Right ventricle myocardium superior (tissue), 1 donor: ENCODE measurements around the gene OPA3. TPM values are rescaled to one million over a fixed set of nuclear protein-coding genes. Genes with fewer than 3 reads are reported as not detected.
"Not testable (repeated sequence)": the region's sequence is repeated elsewhere in the genome, so short reads cannot be mapped to it uniquely, and the experiment has no call there.

Experiments
- ATAC-seq: fragments of 200-7000 bp; cut with Tn5 transposase; one replicate; pipeline ENCODE4 v1.9.1; 2020; ENCODE audit warnings: mild to moderate bottlenecking; ENCODE audit not compliant: poor library complexity
- DNase-seq: peaks from one replicate; pipeline ENCODE4 v3.0.0-alpha.2; 2020
- intact Hi-C: fragments of 100-400 bp; cut with DNase I; formaldehyde crosslinking; loops from one replicate; pipeline ENCODE4 v1.11.2; 2022
- long read RNA-seq: library from polyadenylated mRNA; unstranded; transcript quantifications from one replicate; pipeline ENCODE4 v2.0.0, GENCODE V29; 2021
- total RNA-seq: library from RNA; stranded (reverse); fragmentation: NEBNext Ultra II Directional; extraction: Animal tissue kit (Norgen Biotek cat#: 25700); gene quantifications from one replicate; pipeline ENCODE4 v1.2.1, GENCODE V29; 2021
- donor health status: DM: no; HTN: yes; CAD: no; lungs with severe emphysema.

Gene OPA3
- 22.8 TPM for total RNA-seq
- long read RNA-seq, full-length matches to known transcripts: 11 of 25 reads
- long read RNA-seq, partial matches to known transcripts: 0 of 25 reads
- long read RNA-seq, other reads (novel, unspliced or antisense): 14 of 25 reads

GRCh38 chr19:45584332-45585157 is at the start of gene OPA3:
Gene OPA3, minus strand, starts transcription at chr19:45584802. Its CDS starts 38 bp downstream, at chr19:45584764.
- DNase-seq (peak; percentile 100), ATAC-seq (peak; percentile 95)
- intact Hi-C loops: no loop called here

- ATAC-seq (peak; percentile 94), DNase-seq (peak; percentile 80)
- intact Hi-C loops: no loop called here
These were observed 48.0 kb upstream of the OPA3 start for GRCh38 chr19:45632468-45633196.

DNA sequence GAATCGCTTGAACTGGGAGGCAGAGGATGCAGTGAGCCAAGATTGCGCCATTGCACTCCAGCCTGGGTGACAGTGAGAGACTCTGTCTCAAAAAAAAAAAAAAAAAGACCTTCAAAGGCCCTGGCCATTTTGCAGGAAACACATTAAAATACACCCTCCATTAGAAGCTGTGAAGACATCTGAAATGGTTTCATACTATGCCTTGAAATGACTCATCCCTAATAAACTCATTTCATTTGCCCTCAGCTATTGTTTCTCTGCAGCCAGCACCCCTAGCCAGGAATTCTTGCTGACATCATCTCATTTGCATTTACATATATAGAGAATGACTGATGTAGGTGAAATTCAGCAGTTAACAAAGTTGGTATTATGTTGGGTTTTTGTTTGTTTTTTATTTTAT is 45.9 kb upstream of the OPA3 start:
- no peak for ATAC-seq
- intact Hi-C loops: no loop called here
- no peak for DNase-seq

DNA sequence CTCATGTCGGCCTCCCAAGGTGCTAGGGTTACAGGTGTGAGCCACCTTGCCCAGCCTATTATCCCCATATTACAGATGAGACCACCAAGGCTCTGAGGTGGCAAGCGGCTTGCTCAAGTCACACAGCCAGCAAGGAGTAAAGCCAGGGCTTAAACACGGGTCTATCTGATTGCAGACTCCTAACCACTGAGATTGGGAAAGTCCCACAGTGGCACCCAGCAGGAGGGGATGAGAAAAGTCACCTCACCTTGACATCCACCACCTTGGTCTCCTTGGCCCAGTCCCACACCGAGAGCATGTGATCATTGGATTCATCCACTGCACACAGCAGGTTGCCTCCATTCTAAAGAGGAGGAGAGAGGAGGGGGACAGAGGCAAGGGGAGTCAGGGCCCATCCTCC is 45.1 kb upstream of the OPA3 start:
- no peak for ATAC-seq
- intact Hi-C loops: no loop called here
- DNase-seq: no peak

DNA sequence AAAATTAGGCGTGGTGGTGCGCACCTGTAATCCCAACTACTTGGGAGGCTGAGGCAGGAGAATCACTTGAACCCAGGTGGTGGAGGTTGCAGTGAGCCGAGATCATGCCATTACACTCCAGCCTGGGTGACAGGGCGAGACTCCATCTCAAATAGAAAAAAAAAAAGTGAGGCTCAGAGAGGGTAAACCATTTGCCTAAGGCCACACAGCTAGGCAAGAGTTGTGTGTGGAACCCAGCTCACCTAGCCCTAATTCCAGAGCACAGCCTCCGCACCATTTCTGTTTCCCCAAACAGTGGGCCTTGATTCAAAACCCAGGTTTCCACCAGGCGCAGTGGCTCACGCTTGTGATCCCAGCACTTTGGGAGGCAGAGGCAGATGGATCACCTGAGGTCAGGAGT is 43.6 kb upstream of the OPA3 start:
- ATAC-seq, DNase-seq, intact Hi-C loops: not testable (repeated sequence)

GRCh38 chr19:45623984-45624383 is 39.4 kb upstream of the OPA3 start:
- ATAC-seq: no peak
- DNase-seq: no peak
- intact Hi-C loops: no loop called here

GRCh38 chr19:45621976-45622503 is 37.4 kb upstream of the OPA3 start:
- DNase-seq (no peak), ATAC-seq (no peak)
- intact Hi-C loops: no loop called here

- intact Hi-C loops: no loop called here
- DNase-seq (no peak), ATAC-seq (no peak)
These were observed 36.8 kb upstream of the OPA3 start for GRCh38 chr19:45621389-45621788.

DNA sequence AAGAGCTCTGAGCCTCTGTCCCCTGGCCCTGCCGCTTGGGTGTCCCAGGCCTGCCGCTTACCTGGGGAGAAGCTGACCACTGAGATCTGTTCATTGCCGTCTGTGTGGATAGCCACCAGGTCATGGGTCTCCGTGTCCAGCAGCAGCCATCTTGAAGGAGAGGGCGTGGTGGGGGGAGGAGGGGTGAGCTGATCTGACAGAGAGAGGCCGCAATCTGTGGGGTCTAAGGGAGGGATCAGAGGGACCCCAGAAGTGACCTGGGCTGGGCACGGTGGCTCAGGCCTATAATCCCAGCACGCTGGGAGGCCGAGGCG is 32.1 kb upstream of the OPA3 start:
- intact Hi-C loops: no loop called here
- DNase-seq (no peak), ATAC-seq (no peak)

GRCh38 chr19:45615795-45616703 is 31.4 kb upstream of the OPA3 start:
- ATAC-seq (peak; percentile 88), DNase-seq (peak; percentile 85)
- intact Hi-C loops: no loop called here

DNA sequence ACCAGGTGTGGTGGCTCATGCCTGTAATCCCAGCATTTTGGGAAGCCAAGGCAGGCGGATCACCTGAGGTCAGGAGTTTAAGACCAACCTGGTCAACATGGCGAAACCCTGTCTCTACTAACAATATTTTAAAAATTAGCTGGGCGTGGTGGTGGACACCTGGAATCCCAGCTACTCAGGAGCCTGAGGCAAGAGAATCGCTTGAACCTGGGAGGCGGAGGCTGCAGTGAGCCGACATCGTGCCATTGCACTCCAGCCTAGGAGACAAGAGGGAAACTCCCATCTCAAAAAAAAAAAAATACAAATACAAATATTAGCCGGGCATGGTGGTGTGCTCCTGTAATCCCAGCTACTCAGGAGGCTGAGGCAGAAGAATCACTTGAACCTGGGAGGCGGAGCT is 30.5 kb upstream of the OPA3 start:
- ATAC-seq, intact Hi-C loops, DNase-seq: not testable (repeated sequence)

- DNase-seq (no peak), ATAC-seq (peak; percentile 19)
- intact Hi-C loops: no loop called here
These were observed 29.5 kb upstream of the OPA3 start for GRCh38 chr19:45613926-45614725.

DNA sequence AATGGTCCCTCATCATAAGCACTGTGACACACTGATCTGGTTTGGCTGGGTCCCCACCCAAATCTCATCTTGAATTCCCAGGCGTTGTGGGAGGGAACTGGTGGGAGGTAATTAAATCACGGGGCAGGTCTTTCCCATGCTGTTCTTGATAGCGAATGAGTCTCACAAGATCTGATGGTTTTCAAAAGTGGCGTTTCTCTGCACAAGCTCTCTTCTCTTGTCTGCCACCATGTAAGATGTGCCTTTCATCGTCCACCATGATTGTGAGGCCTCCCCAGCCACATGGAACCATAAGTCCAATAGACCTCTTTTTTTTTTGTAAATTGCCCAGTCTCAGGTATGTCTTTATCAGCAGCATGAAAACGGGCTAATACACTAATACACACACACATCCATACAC is 24.3 kb upstream of the OPA3 start:
- intact Hi-C loops: no loop called here
- ATAC-seq: no peak

DNA sequence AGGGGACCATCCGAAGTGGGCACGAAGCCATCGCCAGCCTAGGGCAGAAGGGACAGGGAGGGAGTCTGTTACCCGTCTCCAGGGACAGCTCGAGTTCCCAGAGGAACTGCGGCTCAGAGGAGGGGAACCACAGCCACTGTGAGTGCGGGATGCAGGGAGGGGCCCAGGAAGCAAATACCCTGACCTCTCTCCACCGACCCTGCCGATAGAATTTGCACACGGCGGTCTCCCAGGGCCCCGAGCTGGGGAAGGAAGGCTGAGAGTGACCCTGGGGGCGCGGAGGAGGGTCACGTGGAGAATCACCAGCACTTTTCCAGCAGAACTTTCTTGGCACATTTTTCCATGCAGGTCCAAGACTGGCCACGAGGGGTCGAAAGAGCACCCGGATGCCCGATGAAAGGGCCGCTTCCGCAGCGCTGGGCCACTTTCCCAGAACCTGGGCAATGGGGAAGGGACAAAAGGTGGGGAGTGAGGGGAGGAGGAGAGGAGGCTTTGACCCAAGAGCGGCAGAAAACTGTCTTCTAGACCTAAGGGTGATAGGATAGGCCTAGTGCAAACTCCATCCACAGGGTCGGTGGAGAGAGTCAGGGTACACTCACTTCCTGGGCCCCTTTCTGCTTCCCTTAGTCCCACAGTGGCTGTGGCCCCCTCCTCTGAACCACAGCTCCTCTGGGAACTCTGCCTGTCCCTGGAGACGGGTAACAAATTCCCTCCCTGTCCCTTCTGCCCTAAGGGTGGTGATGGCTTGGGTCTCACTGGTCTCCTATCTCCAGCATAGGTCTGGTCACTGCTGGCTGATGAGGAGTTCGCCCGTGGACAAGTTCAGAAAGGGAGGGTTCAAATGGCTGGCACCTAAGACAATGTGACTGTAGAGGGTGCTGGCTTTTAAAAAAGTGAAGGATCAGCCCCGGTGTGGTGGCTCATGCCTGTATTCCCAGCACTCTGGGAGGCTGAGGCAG is 22.7 kb upstream of the OPA3 start:
- intact Hi-C loops: loop anchor here (2.0 kb wide), 1 partner anchor 35 kb away; no protein-coding TSS in a partner anchor
- ATAC-seq (peak; percentile 86), DNase-seq (peak; percentile 86)

More for the DNA sequence above, 24.3 kb upstream of the OPA3 start:
- DNase-seq: no peak

DNA sequence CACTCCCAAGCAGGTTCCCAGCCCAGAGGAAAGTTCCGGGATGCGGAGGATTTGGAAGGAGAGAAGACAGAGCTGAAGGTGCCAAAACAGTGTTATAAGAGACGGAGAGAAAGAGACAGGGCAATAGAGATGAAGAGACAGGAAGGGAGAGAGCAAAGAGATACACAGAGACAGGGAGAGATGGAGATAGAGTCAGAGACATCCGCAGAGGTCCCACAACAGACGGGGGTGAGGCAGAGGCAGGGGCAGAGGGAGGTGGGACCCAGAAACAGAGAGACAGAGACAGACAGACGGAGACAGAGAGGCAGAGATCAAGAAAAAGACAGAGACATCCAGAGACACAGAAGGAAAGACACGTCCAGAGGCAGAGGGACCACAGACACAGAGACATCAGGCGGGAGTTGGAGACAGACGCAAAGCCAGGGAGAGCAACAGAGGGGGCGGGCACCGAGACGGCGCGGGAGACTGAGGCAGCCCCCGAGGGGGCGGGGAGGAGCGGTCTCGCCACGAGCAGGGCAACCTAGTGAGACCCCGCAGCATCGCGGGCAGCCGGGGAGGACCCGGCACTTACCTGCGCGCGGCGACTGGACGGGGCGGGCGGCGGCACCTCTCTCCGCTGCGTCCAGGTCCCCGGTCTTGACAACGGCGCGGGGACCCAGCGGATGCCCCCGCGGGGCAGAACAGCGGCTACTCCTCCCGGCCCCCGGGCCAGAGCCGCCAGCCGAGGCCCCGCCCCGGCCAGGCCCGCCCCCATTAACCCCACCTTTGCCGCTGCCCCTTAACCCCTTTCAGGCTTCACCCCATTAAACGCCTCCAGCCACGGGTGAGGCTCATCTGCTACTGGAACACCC is 17.1 kb upstream of the OPA3 start, which contains the start of gene GPR4:
Gene GPR4, minus strand, starts transcription at position 689 of the 851 bp plus-strand sequence. CDS start 10,346 bp downstream, outside the sequence.
- DNase-seq: peak; percentile 49
- ATAC-seq: peak; percentile 61
- intact Hi-C loops: no loop called here

DNA sequence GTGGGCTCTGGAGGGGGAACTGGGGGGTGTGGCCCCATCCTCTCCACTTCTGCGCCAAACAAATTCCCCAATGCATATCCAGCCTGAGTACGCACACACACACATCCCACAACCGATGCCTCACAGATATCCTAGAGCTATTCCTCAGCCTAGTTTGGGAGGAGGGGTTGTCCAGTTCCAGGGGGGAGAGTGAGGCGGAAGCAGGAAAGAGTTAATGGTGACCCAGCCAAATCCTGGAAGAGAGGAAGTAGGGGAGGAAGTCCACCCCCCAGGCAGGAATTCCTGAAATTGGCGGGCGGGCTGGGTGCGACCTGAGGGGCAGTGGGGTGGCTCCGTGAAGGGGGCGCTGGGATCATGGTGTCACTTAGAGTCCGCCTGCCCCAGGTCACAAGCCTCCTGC is 16.5 kb upstream of the OPA3 start:
- DNase-seq (peak; percentile 51), ATAC-seq (peak; percentile 30)
- intact Hi-C loops: no loop called here
